Measurements from ENCODE around the gene LHX3.

LHX3 gene

DNA sequence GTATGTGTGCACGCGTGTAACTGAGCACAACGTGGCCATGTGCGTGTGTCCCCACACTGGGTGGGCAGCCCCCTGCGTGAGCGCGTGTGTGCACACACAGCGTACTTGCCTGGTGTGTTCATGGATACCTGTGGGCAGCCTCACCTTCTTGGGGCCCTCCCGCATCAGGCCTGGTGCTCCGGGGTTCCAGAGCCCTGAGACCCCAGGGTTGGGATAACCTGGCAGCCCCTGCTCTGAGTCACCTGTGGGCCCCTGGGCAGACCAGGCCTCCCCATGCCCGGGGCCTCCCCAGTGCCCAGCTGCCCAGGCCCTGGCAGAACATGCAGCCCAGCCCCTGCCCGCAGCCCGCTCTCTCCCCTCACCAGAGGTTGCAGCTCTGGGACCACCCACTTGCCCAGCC lies 25.2 kb downstream of the LHX3 start:
- H3K4me3 ChIP-seq (ENCODE audit: low read depth, low read length), result no peak overlapping the region

DNA sequence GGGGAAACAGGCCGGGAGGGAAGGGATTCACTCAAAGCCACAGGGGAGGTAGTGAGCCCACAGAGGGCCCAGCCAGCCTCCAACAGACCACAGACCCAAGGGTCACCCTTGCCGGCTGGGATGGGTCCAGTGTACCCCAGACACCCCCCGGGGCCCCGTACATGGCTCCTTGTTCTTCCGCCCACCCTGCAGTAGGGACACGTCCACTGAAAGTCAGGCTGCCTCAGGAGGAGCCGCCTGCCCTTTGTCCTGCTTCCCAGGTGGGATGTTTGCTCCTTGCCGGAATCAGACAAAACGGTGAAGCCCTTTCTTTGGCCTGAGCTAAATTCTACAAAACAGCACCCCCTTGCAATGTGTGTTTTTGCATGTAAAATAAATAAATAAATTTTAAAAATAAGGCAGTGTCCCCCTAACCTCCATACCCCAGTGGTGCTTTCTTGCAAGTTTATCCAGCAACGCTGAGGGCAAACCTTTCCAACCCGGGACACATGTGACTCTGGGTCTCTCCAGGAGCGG lies 25.8 kb downstream of the LHX3 start:
- no peak overlapping the region for H3K4me3 ChIP-seq (ENCODE audit: low read depth, low read length)

DNA sequence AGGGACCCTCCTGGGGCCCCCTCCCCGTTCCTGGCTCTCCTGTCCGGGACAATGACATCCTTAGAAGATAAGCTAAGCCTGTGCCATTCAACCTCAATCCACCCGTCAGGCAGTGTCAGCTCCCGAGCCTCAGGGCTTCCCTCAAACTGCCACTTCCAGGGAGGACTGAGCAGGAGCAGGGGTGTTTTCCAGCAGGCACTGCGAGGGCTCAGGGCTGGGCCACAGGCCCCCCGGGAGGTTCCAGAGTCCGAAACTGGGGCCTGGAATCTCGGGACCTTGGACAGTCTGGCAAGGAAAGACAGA lies 26.2 kb downstream of the LHX3 start:
- H3K4me3 ChIP-seq (ENCODE audit: low read depth, low read length), result no peak overlapping the region

DNA sequence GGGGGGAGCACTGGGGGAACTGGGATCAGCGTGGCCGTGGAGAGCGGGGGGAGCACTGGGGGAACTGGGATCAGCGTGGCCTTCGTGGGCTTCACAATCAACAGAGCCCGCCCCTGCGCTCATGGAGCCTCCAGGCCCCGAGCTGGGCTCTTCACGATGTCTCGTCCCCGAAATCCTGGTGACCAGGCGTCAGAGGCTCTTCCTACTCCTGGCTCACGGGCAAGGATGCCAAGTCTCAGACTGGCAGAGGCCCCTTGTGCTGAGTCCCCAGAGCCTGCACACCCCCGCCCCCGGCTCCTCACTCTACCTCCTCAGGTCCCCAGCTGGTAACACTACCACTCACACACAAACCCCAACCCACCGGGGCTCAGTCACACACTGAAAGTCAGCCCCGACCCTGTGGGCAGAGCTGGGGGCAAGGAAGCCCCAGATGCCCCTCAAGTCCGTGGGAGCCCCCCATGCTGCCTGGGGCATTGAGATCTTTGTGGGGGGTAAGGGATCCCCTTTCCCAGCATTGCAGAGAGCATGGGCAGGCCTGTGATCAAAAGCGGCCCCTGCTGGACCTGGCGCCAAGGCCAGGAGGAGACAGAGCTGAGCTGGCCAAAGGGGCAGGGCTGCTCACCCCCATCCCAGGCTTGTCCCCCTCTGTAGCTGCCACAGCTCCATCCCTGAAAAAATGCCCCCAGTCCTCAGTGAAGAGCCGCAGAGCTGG lies 26.7 kb downstream of the LHX3 start:
- no peak overlapping the region for H3K4me3 ChIP-seq (ENCODE audit: low read depth, low read length)

DNA sequence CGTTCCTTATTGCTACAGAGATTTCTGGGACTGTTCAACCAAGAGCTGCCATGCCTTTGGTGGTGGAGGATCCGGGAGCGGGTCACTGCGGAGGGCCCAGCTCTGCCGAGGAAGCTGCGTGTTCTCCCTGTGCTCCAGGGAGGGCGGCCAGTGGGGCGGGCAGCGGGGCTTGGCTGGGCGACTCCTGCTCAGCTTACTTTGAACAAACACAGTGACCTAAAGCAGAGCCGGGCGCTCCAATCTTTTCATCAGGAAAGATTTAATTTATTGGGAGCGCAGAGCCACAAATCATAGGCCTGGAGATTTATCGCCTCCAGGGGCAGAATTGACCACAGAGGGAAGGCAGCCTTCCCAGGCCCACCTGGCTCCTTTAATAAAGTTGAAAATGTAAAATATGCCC lies 27.7 kb downstream of the LHX3 start:
- no peak overlapping the region for H3K4me3 ChIP-seq (ENCODE audit: low read depth, low read length)

DNA sequence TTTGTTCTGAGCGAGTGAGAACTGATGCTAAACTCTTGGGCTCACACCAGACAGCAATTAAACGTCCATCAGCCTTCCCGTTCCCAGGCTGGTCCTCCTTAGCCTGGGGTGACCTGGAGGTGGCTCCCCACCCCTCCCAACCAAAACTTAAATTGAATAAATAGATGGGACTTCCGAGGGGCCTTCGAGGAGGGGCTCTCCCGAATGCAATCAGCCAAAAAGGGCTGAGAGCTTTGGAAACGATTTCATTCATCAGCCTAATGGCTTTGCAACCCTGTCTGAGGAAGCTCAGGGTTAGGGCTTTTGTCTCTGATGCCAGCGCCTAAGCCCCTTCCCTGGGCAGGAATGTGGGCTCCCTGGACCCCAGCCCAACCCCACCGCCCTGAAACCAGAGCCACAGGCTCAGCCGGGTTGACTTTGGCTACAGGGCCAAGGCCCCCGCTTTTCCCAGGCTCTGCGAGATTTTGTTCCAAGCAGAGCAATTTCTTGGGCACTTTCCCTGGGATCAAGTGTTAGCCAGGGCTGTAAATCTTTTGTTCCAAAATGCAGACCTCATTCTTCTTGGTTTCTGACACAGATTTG lies 29.2 kb downstream of the LHX3 start:
- no peak overlapping the region for H3K4me3 ChIP-seq (ENCODE audit: low read depth, low read length)

DNA sequence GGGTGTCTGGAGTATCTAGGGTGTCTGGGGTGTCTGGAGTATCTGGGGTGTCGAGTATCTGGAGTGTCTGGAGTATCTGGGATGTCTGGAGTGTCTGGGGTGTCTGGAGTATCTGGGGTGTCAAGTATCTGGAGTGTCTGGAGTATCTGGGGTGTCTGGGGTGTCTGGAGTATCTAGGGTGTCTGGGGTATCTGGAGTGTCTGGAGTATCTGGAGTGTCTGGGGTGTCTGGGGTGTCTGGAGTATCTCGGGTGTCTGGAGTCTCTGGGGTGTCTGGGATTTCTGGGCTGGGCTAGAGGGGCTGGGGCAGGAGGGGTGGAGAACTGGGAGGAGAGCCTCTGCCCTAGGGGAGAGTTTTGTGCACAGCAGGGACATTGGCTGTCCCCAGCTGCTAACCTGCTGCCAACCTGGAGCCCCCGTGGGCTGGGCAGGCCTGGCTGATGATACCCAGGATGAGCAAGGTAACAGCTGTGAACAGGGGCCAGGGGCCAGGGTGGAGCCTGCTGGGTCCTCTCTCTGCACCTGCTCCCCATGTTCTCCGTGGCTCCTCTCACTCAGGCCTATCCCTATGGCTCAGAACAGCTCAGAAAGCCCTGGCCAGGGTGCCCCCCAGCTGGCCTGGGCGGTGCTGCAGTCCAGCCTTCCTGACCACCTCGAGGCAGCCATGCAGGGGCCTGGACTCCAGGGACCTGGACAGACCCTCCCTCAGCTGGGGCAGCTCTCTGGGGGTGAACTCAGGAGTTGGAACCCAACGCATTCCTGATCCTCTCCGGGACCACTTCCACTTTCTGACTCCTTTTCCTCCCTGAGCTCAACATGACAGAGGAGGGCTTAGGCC lies 29.9 kb downstream of the LHX3 start:
- H3K4me3 ChIP-seq (ENCODE audit: low read depth, low read length), result no peak overlapping the region

DNA sequence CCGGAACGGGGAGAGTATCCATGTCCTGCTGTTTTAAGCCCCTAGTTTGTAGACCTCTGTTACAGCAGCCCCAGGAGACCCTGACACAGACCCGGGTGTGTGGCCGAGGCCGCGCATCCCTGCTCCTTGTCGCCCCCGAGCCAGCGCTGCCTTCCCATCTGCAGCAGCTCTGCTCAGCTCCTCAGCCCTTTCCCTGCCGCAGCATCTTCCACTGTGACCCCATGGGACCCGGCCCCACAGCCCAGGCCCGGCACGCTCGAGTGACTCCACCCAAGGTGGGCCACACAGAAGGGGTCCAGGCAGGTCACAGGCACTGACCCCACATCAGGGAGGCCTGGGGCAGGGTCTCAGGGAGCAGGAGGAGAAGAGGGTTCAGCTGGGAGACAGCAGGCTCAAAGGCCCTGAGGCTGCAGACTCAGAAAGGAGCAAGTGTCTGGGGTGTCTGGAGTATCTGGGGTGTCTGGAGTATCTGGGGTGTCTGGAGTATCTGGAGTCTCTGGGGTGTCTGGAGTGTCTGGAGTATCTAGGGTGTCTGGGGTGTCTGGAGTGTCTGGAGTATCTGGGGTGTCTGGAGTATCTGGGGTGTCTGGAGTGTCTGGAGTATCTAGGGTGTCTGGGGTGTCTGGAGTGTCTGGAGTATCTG lies 31.2 kb downstream of the LHX3 start:
- no peak overlapping the region for H3K4me3 ChIP-seq (ENCODE audit: low read depth, low read length)

DNA sequence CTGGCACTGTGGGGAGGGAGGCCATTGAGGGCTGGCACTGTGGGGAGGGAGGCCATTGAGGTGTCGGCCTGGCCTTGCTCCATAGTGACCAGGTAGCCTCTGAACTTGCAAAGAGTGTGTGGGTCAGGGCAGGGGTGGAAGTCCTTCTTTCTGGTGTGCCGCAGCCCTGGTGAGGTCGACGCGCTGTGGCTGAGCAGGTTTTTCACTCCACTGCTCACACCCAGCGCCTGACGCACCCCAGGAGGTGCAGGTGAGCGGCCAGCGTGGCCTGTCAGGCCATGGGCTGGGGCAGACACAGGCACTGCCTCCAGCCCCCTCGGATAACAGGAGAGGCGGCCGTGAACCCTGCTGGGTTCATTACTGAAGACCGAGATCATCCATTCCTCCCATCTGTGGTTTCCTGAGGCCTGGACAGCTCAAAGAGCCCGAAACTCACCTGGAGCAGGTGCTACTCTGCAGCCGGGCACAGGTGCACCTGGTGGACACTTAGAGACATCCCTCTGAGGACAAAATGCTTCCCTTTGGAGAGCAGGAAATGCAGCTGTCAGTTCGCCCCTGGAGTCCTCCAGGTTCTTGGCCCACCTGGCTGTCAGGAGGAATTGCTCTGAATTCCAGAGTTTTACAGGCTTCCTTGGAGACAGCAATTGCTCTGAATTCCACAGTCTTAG lies 32.4 kb downstream of the LHX3 start:
- no peak overlapping the region for H3K4me3 ChIP-seq (ENCODE audit: low read depth, low read length)

DNA sequence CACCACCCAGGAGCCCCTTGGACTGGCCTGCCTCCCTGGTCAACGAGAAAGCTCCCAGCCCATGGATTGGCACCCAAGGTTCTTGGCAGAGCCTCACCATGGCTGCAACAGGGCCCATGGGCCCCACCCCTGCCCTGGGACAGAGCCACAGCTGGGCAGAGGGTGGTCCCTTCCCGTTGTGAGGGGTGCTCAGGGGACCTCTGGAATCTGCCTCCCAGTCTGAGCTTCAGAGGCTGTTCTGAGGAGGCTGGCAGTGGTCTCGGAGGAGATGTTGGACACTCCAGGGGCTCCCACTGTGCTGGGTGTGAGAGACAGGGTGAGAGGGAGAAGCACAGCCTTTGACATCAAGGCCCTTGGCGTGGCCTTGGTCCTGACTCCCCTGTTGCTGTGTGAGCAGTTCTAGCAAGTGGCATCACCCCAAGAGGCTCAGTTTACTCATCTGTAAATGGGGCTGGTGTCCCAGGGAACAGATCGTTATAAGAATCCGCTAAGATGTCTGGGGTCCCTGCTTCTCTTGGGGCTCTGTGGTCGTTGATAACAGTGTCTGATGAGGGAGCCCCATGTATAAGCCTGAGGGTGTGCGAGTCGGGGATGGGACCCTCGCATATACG lies 33.0 kb downstream of the LHX3 start:
- H3K4me3 ChIP-seq (ENCODE audit: low read depth, low read length), result no peak overlapping the region

DNA sequence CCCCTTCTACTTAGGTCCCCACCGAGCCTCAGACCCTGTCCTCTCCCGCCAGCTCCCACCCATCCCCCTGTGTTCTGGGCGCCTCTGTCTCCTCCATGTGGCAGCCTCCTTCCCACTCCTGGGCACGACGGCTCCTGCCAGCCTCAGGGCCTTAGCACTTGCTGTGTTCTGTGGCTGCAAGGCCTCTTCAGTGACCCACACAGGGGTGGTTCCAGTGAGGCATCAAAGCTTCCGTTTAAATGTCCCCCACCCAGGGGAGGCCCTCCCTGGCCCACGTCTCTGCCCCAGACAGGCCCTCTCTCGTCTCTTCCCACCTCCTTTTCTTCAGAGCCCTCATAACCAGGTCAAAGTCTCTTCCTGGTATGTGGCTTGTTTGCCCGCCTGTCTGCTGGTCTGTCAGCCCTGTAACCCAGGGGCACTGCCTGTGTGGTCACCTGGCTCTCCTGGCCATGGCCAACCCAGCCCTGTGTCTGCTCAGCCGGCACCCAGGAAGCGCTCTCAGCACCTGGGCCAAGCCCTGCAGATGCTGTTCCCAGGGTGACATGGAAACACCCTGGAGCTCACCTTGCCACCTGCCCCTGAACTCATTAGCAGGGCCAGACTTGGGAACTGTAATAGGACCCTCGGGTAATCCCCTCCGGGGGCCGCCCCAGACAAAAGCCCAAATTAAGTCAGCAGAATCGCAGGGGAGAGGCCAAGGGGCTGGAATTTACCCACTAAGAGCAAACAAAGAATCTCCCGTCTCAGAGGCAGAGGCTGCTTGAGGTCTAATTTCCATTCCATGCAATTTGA lies 33.7 kb downstream of the LHX3 start:
- H3K4me3 ChIP-seq (ENCODE audit: low read depth, low read length), result no peak overlapping the region

DNA sequence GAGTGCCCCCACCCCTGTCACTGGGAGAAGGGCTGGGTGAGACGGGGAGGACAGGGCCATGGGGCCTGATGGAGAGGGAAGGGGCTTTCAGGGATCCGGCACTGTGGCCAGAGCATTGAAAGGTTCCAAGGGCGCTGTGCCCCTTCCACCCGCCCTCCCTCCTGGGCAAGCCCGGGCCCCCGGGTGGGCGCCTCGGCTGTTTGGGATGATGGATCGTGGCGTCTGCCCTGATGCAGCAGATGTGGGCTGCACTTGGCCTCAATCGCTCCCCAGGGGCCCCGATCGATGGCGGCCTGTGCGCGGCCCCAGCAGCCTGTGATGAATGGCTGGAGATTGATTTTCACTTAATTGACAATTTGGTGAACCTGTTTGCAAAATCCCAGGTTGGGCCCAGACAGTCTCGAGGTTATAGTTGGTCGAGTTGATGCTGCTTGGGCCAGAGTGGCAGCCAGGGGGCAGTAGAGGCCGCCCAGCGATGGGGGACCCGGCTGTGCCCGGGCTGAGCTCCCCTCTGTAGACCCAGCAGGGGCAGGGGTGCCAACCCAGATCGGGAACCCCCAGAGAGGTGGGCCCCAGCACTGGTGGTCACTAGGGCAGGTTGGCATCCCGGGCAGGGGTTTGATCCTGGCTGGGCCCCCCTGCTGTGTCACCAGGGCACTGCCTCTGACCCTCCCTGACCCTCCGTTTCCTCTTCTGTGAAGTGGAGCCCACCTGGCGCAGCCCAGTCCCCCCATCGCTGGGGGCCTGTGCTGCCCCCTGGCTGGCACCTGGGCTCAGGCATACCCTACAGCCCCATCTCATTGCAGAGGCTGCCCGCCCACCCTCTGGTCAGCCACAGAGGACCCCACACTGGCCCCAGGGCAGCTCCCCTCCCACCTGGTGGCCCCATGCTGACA lies 34.7 kb downstream of the LHX3 start:
- no peak overlapping the region for H3K4me3 ChIP-seq (ENCODE audit: low read depth, low read length)

DNA sequence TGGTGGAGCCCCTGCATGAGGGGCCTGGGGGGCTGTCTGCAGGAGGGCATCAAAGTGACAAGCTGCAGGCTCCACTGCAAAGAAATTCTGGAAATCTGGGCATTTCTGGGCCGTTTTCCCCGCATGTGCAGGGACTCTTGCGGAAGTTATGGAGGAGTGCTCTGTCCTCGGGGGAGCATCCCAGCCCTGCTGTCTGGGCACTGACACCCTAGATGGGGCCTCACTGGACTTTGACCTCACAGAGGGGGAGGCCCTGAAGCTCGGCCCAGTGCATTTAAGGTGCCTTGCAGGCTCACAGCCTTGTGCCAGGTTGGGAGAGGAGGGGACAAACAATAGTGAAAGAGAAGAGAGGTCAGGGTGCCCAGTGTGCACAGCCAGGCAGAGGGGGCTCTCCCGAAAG lies 35.4 kb downstream of the LHX3 start:
- no peak overlapping the region for H3K4me3 ChIP-seq (ENCODE audit: low read depth, low read length)

DNA sequence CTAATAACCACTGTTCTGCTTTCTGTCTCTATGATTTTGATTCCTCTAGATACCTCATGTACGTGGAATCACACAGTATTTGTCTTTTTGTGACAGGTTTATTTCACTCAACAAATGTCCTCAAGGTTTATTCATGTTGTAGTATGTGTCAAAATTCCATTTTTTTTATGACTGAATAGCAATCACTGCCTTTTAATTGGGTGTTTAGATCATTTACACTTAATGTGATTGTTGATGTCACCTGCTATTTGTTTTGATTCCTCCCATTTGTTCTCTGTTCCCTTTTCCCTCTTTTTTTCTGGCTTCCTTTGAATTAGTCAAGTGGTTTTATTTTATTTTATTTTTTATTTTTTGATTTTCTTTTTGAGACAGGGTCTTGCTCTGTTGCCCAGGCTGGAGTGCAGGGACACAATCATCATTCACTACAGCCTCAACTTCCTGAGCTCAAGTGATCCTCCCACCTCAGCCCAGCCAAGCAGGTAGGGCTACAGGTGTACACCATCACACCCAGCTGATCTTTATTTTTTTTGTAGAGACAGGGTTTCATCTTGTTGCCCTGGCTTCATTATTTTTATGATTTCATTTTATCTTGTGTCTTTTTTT lies 41.6 kb downstream of the LHX3 start:
- H3K4me3 ChIP-seq (ENCODE audit: low read depth, low read length), result no peak overlapping the region

DNA sequence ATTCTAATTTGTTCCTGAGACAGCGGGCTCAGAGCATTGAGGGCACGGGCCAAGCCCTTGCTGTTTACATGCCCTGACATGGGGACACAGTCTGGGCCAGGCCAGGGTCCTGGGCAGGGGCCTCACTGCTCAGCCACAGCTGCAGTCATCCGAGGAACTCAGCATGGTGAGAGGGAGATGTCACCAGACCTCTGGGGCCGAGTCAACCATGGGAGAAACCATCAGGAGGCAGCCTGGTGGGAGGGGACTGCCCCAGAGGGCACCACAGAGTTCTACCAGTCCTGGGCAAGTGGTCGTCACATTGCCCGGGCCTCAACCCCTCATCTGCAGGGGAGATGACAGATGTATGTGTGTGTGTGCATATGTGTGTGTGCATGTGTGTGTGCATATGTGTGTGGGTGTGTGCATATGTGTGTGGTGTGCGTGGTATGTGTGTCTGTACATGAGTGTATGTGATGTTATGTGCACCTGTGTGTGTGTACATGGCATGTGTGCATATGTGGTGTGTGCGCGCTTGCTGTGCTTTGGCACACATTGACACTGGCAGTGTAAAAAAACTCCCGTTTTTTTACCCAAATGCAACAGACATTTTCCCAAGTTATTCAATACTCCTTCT lies 43.8 kb downstream of the LHX3 start:
- no peak overlapping the region for H3K4me3 ChIP-seq (ENCODE audit: low read depth, low read length)

DNA sequence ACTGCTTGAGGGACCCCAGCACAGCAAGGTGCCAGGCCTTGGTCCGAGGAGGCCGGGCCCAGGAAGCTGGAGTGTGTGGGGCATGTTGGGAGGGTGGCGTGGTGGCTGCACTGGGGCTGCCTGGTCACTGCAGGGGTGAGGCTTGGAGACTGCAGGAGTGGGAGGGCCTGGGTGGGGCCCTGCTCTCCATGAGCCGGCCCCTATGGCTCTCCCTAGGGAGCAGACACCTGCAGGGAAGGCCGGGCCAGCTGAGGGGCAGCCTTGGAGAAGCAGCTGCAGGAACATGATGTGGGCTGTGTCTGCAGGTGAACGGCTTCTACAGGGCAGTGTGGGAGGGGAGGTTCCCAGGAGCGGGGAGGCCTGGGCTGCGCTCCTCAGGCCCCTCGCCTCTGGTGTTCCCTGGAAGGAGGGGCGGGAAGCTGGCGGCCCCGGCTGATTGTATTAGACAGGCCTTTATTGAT lies 44.5 kb downstream of the LHX3 start:
- no peak overlapping the region for H3K4me3 ChIP-seq (ENCODE audit: low read depth, low read length)

DNA sequence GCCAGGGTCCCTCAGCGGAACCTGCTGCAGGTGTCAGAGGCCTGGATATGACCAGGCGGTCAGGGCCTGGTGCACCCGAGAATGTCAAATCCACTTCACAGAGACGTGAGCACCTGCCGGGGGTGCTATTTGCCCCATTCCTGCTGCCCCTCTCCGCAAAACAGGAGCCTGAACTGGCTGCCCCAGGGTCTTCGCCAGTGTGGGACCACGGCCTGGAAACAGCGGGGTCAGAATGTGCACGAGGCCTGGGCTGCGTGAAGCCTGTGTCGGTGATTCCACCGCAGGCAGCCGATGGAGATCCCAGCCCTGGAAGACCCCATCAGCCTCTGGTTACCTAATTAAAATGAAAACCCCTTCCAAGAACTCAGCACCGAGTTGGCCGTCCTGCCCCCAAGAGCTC lies 45.1 kb downstream of the LHX3 start:
- no peak overlapping the region for H3K4me3 ChIP-seq (ENCODE audit: low read depth, low read length)

Data from iPS-11a (cell line).